Hematopoietic multipotent progenitor cell treated with erythropoietin and hydrocortisone succinate and interleukin-3 and kit ligand, for 6 days (in vitro differentiated cells): Measurements from ENCODE around the gene SIGLEC14.
A peak's percentile ranks its signal among the peaks of the same experiment; 100 is the strongest.

Source experiments
- DNase-seq: peaks from one replicate; pipeline ENCODE4 v3.0.0-alpha.2; 2015

Gene SIGLEC14

DNA sequence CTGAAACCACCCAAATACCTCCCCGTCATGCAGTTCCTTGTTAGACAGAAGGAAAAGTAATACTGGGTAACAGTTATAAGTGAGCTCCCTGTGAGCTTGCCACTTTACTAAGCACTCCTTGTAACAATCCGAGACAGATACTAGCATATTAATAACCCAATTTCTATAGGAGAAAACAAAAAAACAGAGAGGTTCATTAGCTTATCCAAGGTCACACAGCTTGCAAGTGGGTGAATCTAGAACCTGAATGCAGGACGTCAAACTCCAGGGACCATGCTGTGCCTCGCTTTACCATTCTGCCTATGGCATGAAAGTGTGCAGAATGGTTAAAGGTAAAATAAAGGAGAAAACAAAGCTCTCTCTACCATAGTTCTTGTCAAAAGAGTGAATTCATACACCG is 31.8 kb downstream of the SIGLEC14 start:
- no peak for DNase-seq

DNA sequence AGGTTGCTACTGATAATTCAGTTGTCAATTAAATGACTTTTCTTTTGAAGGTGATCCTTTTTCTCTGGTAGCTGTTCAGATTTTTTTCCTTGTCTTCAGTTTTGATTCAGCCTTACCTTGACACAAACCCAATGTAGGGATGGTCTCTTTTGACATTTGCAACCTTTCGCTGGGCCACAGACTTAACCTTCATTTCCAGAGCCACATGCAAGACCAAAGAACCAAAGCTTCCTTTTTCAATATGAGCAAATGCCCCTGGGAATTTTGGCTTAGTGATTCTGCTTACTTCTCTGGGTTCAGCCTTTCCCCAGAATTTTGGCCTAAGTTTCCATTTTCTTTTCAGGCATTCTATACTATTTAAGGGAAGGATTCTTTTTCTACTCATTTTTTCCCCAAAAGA is 36.0 kb downstream of the SIGLEC14 start:
- DNase-seq, result no peak

DNA sequence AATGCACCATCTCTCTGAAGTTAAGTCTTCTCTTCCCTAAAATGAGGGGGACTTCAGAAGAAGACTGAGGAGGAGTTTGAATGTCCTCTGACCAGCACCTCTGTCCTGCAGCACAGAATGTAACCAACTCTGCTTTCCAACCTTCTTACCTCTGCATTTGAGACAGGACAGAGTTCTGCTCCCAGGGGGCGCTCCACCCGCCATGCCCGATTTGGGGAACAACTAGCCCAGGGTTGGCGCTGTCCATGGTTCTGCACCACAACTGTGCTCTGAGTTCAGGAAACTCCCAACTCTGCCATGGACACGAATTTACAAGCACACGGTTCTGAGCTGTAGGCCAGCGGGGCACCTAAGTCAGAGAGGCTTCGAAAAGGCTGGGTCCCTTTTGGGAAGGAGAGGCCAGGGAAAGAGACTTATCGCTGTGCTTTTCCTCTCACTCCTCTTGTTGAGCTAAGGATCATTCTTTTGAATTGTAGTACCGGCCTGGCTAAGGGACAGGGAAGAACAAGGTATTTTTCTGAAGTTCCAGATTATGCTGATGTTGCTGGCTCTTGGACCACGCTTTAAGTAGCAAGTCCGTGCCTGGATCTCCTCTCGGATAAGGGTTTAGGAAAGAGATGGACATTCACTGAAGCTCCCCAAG is 38.6 kb downstream of the SIGLEC14 start:
- DNase-seq, result peak; percentile 93

DNA sequence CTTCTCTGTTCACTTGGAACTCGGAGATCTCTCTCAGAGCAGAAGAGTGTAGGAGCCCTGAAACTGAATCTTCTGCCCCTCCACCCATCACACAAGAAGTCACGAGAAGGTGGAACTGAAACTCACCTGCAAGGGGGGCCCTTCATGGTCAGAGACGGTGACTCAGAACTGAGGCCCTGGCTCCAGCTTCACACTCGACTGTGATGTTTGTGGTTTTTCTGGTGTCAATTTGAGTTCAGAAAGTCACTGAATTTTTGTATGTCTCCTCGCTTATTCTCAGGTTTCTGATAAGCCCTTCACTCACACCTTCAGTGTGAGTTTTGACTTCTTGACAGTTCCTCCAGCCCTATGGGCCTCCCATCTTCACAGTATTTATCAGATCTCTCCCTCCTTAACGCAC is 39.5 kb downstream of the SIGLEC14 start:
- DNase-seq, result no peak

DNA sequence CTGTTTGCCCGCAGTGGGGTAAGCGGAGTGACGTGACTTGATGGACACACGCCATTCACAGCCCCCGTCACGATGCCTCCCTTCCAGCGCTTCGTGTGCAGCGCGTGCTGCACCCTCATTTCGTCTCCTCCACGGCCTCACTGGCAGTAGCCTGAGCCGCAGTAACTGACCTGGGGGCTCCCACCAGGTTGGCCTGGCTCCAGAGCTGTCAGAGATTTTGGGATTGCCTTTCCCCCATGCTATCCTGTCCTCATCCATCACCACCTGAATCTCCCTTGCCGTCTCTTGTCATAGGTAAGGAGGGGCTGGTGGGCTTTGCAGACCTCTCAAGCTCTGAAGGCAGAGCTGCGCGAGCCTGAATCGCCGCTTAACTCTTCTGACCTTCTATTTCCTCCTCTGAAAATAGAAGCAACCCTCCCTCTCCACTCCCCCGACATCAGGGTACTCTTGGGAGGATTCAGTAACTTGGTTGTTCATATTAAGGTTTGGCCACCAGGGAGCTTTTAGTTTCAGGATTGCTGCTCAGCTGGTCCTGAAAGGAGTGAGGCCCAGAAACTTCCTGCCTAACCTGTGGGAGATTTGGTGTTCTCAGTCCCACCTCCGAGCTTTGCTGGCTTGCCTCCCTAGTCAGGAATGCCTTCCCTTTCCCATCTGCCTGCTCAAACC is 44.3 kb downstream of the SIGLEC14 start:
- no peak for DNase-seq

- peak; percentile 37 for DNase-seq
These were observed 45.6 kb downstream of the SIGLEC14 start for GRCh38 chr19:51600940-51601580.

DNA sequence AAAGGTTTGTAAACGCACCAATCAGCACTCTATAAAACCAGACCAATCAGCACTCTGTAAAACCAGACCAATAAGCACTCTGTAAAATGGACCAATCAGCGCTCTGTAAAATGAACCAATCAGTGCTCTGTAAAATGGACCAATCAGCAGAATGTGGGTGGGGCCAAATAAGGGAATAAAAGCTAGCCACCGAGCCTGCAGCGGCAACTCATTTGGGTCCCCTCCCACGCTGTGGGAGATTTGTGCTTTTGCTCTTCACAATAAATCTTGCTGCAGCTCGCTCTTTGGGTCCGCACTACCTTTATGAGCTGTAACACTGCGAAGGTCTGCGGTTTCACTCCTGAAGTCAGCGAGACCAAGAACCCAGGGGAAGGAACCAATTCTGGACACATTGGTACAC is 47.5 kb downstream of the SIGLEC14 start:
- DNase-seq, result no peak

- no peak for DNase-seq
These were observed 48.3 kb downstream of the SIGLEC14 start for GRCh38 chr19:51598159-51598915.

GRCh38 chr19:51595190-51596175 is 51.1 kb downstream of the SIGLEC14 start:
- DNase-seq, result no peak

DNA sequence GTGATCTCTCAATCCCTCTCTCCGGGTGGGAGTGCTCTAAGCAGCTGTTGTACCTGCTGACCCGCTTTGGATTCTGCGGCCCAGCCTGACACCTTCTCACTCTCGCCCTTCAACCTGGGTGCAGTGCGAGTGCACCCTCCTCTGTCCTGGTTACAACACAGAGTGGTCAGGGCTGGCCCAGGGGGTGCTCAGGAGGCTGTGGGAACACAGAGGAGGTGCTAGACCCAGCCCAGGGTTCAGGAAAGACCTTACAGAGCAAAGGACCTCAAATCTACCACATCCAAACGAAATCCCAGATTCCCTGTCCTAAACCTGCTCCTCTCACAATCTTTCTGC is 51.9 kb downstream of the SIGLEC14 start:
- DNase-seq, result no peak

DNA sequence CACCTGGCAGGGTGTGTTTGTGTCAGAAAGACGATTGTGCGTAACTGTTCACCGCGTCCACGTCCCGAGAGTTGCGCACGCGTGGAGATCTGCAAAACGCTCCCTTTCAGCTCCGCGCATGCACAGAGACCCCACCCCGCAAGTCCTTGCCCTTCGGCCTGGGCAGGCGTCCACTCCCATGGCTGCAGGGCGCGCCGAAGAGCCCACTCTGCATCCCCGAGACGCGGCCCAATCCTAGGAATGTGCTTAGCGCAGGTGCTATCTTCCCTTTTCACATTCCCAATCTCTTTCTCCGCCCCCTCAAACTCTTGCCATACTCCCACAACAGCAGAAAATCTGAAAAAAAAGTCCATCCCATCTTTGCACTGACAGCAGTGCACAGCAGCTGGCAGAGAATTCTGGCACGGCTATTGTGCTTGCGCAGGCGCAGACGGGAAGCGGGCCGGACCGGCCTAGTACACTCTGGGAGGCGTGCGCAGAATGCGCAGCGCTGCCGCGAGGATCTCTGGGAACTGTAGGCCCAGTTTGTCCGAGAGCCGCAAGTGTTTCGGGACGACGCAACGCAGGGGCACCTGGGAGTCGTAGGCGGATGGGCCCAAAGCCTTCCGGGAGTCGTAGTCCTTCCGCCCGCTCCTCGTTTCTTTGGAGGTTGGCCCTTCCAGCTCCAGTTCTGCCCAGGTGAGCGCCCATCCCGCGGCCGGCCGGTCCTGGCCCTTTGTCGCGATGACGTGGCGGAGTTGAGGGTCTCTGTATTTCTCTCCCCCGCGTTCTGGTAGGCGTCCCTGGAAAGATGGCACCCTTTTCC is 52.5 kb downstream of the SIGLEC14 start:
- peak; percentile 99 for DNase-seq

DNA sequence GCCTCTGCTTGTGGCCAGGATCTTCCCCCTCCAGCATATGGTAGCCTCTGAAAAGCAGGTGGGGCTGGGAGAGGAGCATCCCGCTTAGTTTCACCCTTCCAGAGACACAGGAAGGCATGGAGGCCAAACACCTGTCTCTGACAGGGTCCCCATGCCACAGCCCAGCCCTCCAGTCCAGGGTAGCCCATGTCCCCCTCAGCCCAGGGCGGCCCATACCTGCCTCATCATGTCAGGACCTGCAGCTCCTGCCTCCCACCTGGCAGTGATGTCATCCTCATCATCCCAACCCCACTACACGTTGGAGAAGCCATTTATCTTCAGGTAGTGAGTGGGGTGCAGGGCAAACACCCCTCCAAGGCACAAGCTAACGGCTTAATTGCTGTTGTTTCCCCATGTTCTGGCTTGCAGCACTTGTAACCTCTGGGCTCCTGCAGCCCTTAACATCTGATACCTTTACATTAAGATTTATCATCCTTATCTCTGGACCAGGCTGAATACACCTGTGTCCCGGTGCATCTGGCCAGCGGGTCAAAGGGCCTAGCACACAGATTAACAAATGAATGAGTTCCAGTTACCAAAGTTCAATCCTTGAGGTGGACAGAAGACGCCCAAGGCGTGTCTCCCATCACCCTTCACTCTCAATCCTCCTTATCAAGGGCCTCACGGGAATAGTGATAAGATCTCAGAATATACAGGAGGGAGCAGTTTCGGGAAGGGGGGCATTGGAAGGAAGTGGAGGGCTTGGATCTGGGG is 53.3 kb downstream of the SIGLEC14 start:
- DNase-seq, result no peak
